SK-N-SH (cell line): ENCODE data around the gene METTL1. TPM values are rescaled to one million over a fixed set of nuclear protein-coding genes. Genes with fewer than 3 reads are reported as not detected.

Experiments used
- CTCF ChIA-PET: fragments of 300-600, 350-600 bp; formaldehyde crosslinking; extraction: SDS; loops from one replicate; lab custom pipeline; 2021; lab: Yijun Ruan, JAX
- POLR2A ChIA-PET: fragments of 350-600 bp; sonication (Branson Sonifier 250); formaldehyde crosslinking; extraction: SDS; loops from one replicate; lab custom pipeline; 2020; ENCODE audit warnings: antibody characterized with exemption, inconsistent platforms; lab: Yijun Ruan, JAX
- DNase-seq: peaks from one replicate; pipeline ENCODE4 v3.0.0; 2012
- H2AFZ ChIP-seq: fragments of 200-600 bp; sonication (generic); 2 replicates; pipeline ENCODE4 v1.8.1; 2016; ENCODE audit warnings: antibody characterized with exemption, mild to moderate bottlenecking, low read depth
- H3F3A ChIP-seq: fragments of 200-600 bp; sonication (generic); replicated peaks from 2 replicates; pipeline ENCODE3; 2016; ENCODE audit warnings: antibody characterized with exemption, mild to moderate bottlenecking; ENCODE audit not compliant: insufficient read depth
- H3K27ac ChIP-seq, 2 experiments: fragments of 200-500 bp in 1 of 2; fragments of 200-600 bp in 1 of 2; sonication (Bioruptor generic) in 1 of 2; sonication (generic), shearing (Covaris generic) in 1 of 2; 2 replicates each; pipeline versions ENCODE4 v1.5.1 to v1.6.1; 2014 to 2016; ENCODE audit warnings: low read depth in 2 of 2, inconsistent platforms in 1 of 2, low read length in 1 of 2, mild to moderate bottlenecking in 1 of 2, mixed read lengths in 1 of 2
- H3K27me3 ChIP-seq: fragments of 200-600 bp; sonication (generic), shearing (Covaris generic); 2 replicates; pipeline ENCODE4 v1.6.1; 2016; ENCODE audit warnings: mixed run types; ENCODE audit not compliant: insufficient read depth
- H3K36me3 ChIP-seq, 2 experiments: fragments of 200-500 bp in 1 of 2; fragments of 200-600 bp in 1 of 2; sonication (Bioruptor generic) in 1 of 2; sonication (generic) in 1 of 2; replicated peaks in 1 of 2; 2 replicates each; pipeline versions ENCODE3 to v1.5.1; 2014 to 2016; ENCODE audit warnings: low read length in 1 of 2, mild to moderate bottlenecking in 1 of 2; ENCODE audit not compliant: insufficient read depth in 2 of 2, control insufficient read depth in 1 of 2
- H3K4me1 ChIP-seq, 2 experiments: fragments of 200-500 bp in 1 of 2; fragments of 200-600 bp in 1 of 2; sonication (Bioruptor generic) in 1 of 2; sonication (generic), shearing (Covaris generic) in 1 of 2; 2 replicates each; pipeline versions ENCODE4 v1.5.1 to v1.6.1; 2014 to 2016; ENCODE audit warnings: low read depth in 1 of 2, low read length in 1 of 2, mixed run types in 1 of 2; ENCODE audit not compliant: insufficient read depth in 2 of 2, control insufficient read depth in 1 of 2
- H3K4me2 ChIP-seq: fragments of 200-600 bp; sonication (generic), shearing (Covaris generic); 2 replicates; pipeline ENCODE4 v1.6.1; 2017; ENCODE audit warnings: mixed run types
- H3K4me3 ChIP-seq, 2 experiments: fragments of 200-500 bp in 1 of 2; fragments of 200-600 bp in 1 of 2; sonication (Bioruptor generic) in 1 of 2; sonication (generic), shearing (Covaris generic) in 1 of 2; 2 replicates each; pipeline versions ENCODE4 v1.5.1 to v1.8.1; 2014 to 2016; ENCODE audit warnings: low read depth in 2 of 2, inconsistent platforms in 1 of 2, low read length in 1 of 2, mild to moderate bottlenecking in 1 of 2, mixed read lengths in 1 of 2, moderate library complexity in 1 of 2
- H3K79me2 ChIP-seq: fragments of 200-600 bp; sonication (generic); 2 replicates; pipeline ENCODE4 v1.8.1; 2017; ENCODE audit warnings: mild to moderate bottlenecking; ENCODE audit not compliant: insufficient read depth
- H3K9ac ChIP-seq: fragments of 200-600 bp; sonication (generic); 2 replicates; pipeline ENCODE4 v1.6.1; 2017; ENCODE audit warnings: mixed run types
- H3K9me2 ChIP-seq: fragments of 200-600 bp; sonication (generic); 2 replicates; pipeline ENCODE4 v1.6.1; 2017; ENCODE audit warnings: mixed run types
- H3K9me3 ChIP-seq: fragments of 200-600 bp; sonication (generic); 2 replicates; pipeline ENCODE4 v1.6.1; 2017; ENCODE audit warnings: mixed run types, mild to moderate bottlenecking, moderate library complexity
- H4K20me1 ChIP-seq: fragments of 200-600 bp; sonication (generic); 2 replicates; pipeline ENCODE4 v1.6.1; 2017; ENCODE audit warnings: mild to moderate bottlenecking, mixed run types; ENCODE audit not compliant: insufficient read depth
- CHD2 ChIP-seq: fragments of 150-350 bp; IDR thresholded peaks from 2 replicates; pipeline ENCODE4 v1.6.1; 2018; ENCODE audit warnings: low read length; ENCODE audit not compliant: partially characterized antibody
- ELF1 ChIP-seq: IDR thresholded peaks from 2 replicates; pipeline ENCODE4 v1.4.0; 2012
- EP300 ChIP-seq, 2 experiments: IDR thresholded peaks; 2 replicates each; pipeline versions ENCODE4 v1.4.0 to v1.6.1; 2012; ENCODE audit warnings: borderline replicate concordance in 1 of 2, low read depth in 1 of 2, low read length in 1 of 2
- EZH2phosphoT487 ChIP-seq: fragments of 200-600 bp; sonication (generic); IDR thresholded peaks from 2 replicates; pipeline ENCODE4 v1.6.1; 2017; ENCODE audit warnings: low read depth, mixed run types, mild to moderate bottlenecking, antibody characterized with exemption, moderate library complexity, borderline replicate concordance
- FOXJ3 ChIP-seq: sonication (generic); formaldehyde crosslinking; IDR thresholded peaks from 2 replicates; pipeline ENCODE4 v1.5.1; 2020; ENCODE audit warnings: mild to moderate bottlenecking, missing genetic modification reagents
- FOXM1 ChIP-seq: IDR thresholded peaks from 2 replicates; pipeline ENCODE4 v1.4.0; 2012; ENCODE audit warnings: low read depth, mild to moderate bottlenecking
- GABPA ChIP-seq: IDR thresholded peaks from 2 replicates; pipeline ENCODE4 v1.4.0; 2012; ENCODE audit warnings: low read depth, mild to moderate bottlenecking
- MEF2A ChIP-seq: IDR thresholded peaks from 2 replicates; pipeline ENCODE4 v1.4.0; 2012; ENCODE audit warnings: low read depth, borderline replicate concordance
- MXI1 ChIP-seq: IDR thresholded peaks from 2 replicates; pipeline ENCODE4 v1.6.1; 2012; ENCODE audit warnings: mild to moderate bottlenecking, low read depth, low read length, improper control_type of control experiment
- NRF1 ChIP-seq: IDR thresholded peaks from 2 replicates; pipeline ENCODE4 v1.6.1; 2012; ENCODE audit warnings: low read depth, mild to moderate bottlenecking, low read length
- POLR2AphosphoS5 ChIP-seq: IDR thresholded peaks from 2 replicates; pipeline ENCODE4 v1.6.1; 2012; ENCODE audit warnings: low read depth, low read length
- RAD21 ChIP-seq: IDR thresholded peaks from 2 replicates; pipeline ENCODE4 v1.6.1; 2012; ENCODE audit warnings: mild to moderate bottlenecking, low read length
- RCOR1 ChIP-seq: fragments of 150-350 bp; IDR thresholded peaks from 2 replicates; pipeline ENCODE4 v1.6.1; 2017; ENCODE audit warnings: antibody characterized with exemption, low read length
- RXRA ChIP-seq: IDR thresholded peaks from 2 replicates; pipeline ENCODE4 v1.4.0; 2012; ENCODE audit warnings: low read depth, mild to moderate bottlenecking, borderline replicate concordance
- TAF1 ChIP-seq: IDR thresholded peaks from 2 replicates; pipeline ENCODE4 v1.6.1; 2012; ENCODE audit warnings: low read depth, mild to moderate bottlenecking, low read length, moderate library complexity, borderline replicate concordance
- TCF12 ChIP-seq: IDR thresholded peaks from 2 replicates; pipeline ENCODE4 v1.4.0; 2012
- TEAD4 ChIP-seq: IDR thresholded peaks from 2 replicates; pipeline ENCODE4 v1.4.0; 2012; ENCODE audit warnings: mild to moderate bottlenecking, borderline replicate concordance; ENCODE audit not compliant: insufficient read depth
- WGBS: methylation state at CpG from one replicate; pipeline ENCODE4 v1.1.6; 2017; ENCODE audit warnings: low lambda C conversion rate; 5-methylcytosine and 5-hydroxymethylcytosine counted together
- polyA plus RNA-seq, 3 experiments: library from polyadenylated mRNA; depleted of rRNA; stranded (reverse); fragments of >200 nt; gene quantifications; 2 replicates each; pipeline ENCODE4 v1.2.3, GENCODE V29; 2012
- TF ChIP-seq, protein P1 (sequence below): IDR thresholded peaks from 2 replicates; pipeline ENCODE4; 2012
- TF ChIP-seq, protein P2 (sequence below): IDR thresholded peaks from 2 replicates; pipeline ENCODE4 v1.6.1; 2012; ENCODE audit warnings: mild to moderate bottlenecking, low read depth, low read length, moderate library complexity

METTL1 gene
- polyA plus RNA-seq, 1 of the 3 experiments (the other 2 are of a cell fraction): 28.0 TPM

DNA sequence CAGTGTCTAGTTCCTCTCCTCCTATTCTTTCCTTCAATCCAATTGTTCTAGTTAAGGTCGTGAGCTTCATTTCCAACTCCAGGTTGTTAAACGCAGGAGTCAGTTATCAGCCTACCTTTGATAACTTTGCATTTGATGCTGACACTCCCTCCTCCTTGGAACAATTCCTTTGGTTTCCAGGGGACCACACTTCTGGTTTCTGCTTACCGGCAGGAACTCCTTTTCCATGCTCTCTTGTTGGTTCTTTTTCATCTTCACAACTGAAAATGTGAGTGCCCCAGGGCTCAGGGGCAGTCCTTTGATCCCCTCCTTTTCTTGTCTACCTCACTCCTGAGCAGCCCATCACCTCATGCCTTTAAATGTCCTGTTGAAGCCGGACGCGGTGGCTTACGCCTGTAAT lies 5.5 kb upstream of the METTL1 start:
- Histone ChIP-seq H3K79me2 (peaks cover 20% of the 10 kb centered on the region), H2AFZ (no peak overlapping the region), H3K27ac (no peak overlapping the region), H3K9ac (no peak overlapping the region), H3K9me3 (no peaks in the 10 kb centered on the region), H3K4me3 (no peak overlapping the region), H3F3A (peaks cover 18% of the 10 kb centered on the region), H4K20me1 (no peaks in the 10 kb centered on the region), H3K9me2 (no peaks in the 10 kb centered on the region), H3K4me2 (no peak overlapping the region), H3K36me3 (peaks cover 7 to 9% of the 10 kb centered on the region in 2 experiments), H3K4me1 (peaks cover 0 to 3% of the 10 kb centered on the region in 2 experiments; a peak in 1 of 4 replicates), H3K27me3 (no peaks in the 10 kb centered on the region)
- DNase-seq: no peak
- ChIA-PET POLR2A (no interaction called here), CTCF (interaction anchor here (1.4 kb wide), 1 partner anchor 125 kb away, joined by 3 read pairs; no protein-coding TSS in a partner anchor)
- WGBS: 97% methylated on average over 7 of the region's 7 CpGs
- TF ChIP-seq NRF1 (no peak), POLR2AphosphoS5 (no peak), ELF1 (no peak), RAD21 (no peak), EZH2phosphoT487 (no peak), TEAD4 (no peak), TAF1 (no peak), MXI1 (no peak), FOXM1 (no peak), RXRA (no peak), MEF2A (no peak), FOXJ3 (CRISPR knock-in tag) (no peak)
- TF ChIP-seq, protein P1, sequence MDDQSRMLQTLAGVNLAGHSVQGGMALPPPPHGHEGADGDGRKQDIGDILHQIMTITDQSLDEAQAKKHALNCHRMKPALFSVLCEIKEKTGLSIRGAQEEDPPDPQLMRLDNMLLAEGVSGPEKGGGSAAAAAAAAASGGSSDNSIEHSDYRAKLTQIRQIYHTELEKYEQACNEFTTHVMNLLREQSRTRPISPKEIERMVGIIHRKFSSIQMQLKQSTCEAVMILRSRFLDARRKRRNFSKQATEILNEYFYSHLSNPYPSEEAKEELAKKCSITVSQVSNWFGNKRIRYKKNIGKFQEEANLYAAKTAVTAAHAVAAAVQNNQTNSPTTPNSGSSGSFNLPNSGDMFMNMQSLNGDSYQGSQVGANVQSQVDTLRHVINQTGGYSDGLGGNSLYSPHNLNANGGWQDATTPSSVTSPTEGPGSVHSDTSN: no peak

DNA sequence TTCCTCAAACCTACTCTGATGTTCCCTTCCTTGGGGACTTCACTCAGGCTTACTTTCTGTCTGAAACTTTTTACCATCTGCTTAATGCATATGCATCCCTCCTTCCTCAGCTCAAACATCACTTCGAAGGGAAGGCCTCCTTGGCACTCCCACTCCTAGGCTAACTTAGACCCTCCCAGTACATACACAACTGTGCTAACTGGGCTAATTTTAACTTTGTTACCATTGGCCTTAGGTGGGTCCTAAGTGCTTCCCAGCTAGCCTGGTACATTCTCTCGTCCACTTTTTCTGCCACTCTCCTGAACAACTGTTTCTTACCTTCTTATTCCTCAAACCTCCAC lies 4.3 kb upstream of the METTL1 start:
- Histone ChIP-seq H4K20me1 (no peaks in the 10 kb centered on the region), H3K27ac (no peak overlapping the region), H3K4me2 (no peak overlapping the region), H3K79me2 (peaks cover 22% of the 10 kb centered on the region), H3K4me1 (peaks cover 0 to 6% of the 10 kb centered on the region in 2 experiments; a peak in 1 of 4 replicates), H3K4me3 (no peak overlapping the region), H3F3A (peaks cover 11% of the 10 kb centered on the region), H3K9me2 (no peaks in the 10 kb centered on the region), H3K9me3 (no peaks in the 10 kb centered on the region), H3K36me3 (peaks cover 7 to 9% of the 10 kb centered on the region in 2 experiments), H3K27me3 (no peaks in the 10 kb centered on the region), H2AFZ (no peak overlapping the region), H3K9ac (no peak overlapping the region)
- CTCF ChIA-PET: interaction anchor here (0.7 to 2.3 kb wide), 4 partner anchors 18 to 145 kb away, joined by 3 to 7 read pairs (median 3); no protein-coding TSS in a partner anchor
- 92% methylated on average over 2 of the region's 2 CpGs for WGBS
- no peak for DNase-seq
- no peak for TF ChIP-seq RCOR1
- TF ChIP-seq, protein P2, sequence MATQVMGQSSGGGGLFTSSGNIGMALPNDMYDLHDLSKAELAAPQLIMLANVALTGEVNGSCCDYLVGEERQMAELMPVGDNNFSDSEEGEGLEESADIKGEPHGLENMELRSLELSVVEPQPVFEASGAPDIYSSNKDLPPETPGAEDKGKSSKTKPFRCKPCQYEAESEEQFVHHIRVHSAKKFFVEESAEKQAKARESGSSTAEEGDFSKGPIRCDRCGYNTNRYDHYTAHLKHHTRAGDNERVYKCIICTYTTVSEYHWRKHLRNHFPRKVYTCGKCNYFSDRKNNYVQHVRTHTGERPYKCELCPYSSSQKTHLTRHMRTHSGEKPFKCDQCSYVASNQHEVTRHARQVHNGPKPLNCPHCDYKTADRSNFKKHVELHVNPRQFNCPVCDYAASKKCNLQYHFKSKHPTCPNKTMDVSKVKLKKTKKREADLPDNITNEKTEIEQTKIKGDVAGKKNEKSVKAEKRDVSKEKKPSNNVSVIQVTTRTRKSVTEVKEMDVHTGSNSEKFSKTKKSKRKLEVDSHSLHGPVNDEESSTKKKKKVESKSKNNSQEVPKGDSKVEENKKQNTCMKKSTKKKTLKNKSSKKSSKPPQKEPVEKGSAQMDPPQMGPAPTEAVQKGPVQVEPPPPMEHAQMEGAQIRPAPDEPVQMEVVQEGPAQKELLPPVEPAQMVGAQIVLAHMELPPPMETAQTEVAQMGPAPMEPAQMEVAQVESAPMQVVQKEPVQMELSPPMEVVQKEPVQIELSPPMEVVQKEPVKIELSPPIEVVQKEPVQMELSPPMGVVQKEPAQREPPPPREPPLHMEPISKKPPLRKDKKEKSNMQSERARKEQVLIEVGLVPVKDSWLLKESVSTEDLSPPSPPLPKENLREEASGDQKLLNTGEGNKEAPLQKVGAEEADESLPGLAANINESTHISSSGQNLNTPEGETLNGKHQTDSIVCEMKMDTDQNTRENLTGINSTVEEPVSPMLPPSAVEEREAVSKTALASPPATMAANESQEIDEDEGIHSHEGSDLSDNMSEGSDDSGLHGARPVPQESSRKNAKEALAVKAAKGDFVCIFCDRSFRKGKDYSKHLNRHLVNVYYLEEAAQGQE: no peak
- TF ChIP-seq, protein P1: no peak
- no peak for TF ChIP-seq FOXM1
- TF ChIP-seq CHD2: no peak
- no peak for TF ChIP-seq MXI1
- TF ChIP-seq TCF12: no peak
- TF ChIP-seq EP300 (IDR thresholded peaks at IDR 0.05; ENCODE audit: borderline replicate concordance in 1 of 2, low read depth in 1 of 2, low read length in 1 of 2): no peak
- no peak for TF ChIP-seq GABPA
- POLR2A ChIA-PET: no interaction called here
